HepG2 (cell line): ENCODE measurements around the gene PMFBP1. TPM values are rescaled to one million over a fixed set of nuclear protein-coding genes. Genes with fewer than 3 reads are reported as not detected.
A peak's percentile ranks its signal among the peaks of the same experiment; 100 is the strongest.

Experiments
- BCLAF1 ChIP-seq: fragments of 450-650 bp; IDR thresholded peaks from 2 replicates; pipeline ENCODE4 v1.6.1; 2017; ENCODE audit warnings: mild to moderate bottlenecking
- CBFB ChIP-seq: sonication (generic); formaldehyde crosslinking; IDR thresholded peaks from 2 replicates; pipeline ENCODE4 v1.4.0; 2020; ENCODE audit warnings: missing genetic modification reagents
- CHD2 ChIP-seq: IDR thresholded peaks from 2 replicates; pipeline ENCODE4 v1.6.1; 2011; ENCODE audit warnings: low read depth, low read length, improper control_type of control experiment
- ERF ChIP-seq: IDR thresholded peaks from 2 replicates; pipeline ENCODE4 v1.6.1; 2018; ENCODE audit warnings: missing biosample characterization, missing genetic modification reagents
- IRF2 ChIP-seq: IDR thresholded peaks from 2 replicates; pipeline ENCODE4 v1.6.1; 2018; ENCODE audit warnings: missing genetic modification reagents, missing compliant biosample characterization
- MXD4 ChIP-seq: IDR thresholded peaks from 2 replicates; pipeline ENCODE4 v1.6.1; 2016; ENCODE audit warnings: mild to moderate bottlenecking, missing biosample characterization, missing genetic modification reagents
- NFIB ChIP-seq: sonication (generic); formaldehyde crosslinking; IDR thresholded peaks from 2 replicates; pipeline ENCODE4 v1.9.0; 2021; ENCODE audit warnings: missing genetic modification reagents, mild to moderate bottlenecking, borderline replicate concordance
- SMAD9 ChIP-seq: sonication (generic); formaldehyde crosslinking; IDR thresholded peaks from 2 replicates; pipeline ENCODE4 v1.5.1; 2020; ENCODE audit warnings: mild to moderate bottlenecking, missing genetic modification reagents
- SP2 ChIP-seq: sonication (generic); formaldehyde crosslinking; IDR thresholded peaks from 2 replicates; pipeline ENCODE4 v1.5.1; 2020; ENCODE audit warnings: mild to moderate bottlenecking, missing genetic modification reagents
- ZNF10 ChIP-seq: sonication (generic); formaldehyde crosslinking; IDR thresholded peaks from 2 replicates; pipeline ENCODE4 v1.4.0; 2020; ENCODE audit warnings: mild to moderate bottlenecking, low read depth, missing genetic modification reagents, borderline replicate concordance
- ZNF142 ChIP-seq: sonication (generic); formaldehyde crosslinking; IDR thresholded peaks from 2 replicates; pipeline ENCODE4 v1.4.0; 2020; ENCODE audit warnings: missing genetic modification reagents
- ZNF234 ChIP-seq: sonication (generic); formaldehyde crosslinking; conservative IDR thresholded peaks from 2 replicates; pipeline ENCODE4 v1.5.1; 2020; ENCODE audit warnings: mild to moderate bottlenecking, missing genetic modification reagents
- ZNF260 ChIP-seq: sonication (generic); formaldehyde crosslinking; IDR thresholded peaks from 2 replicates; pipeline ENCODE4 v1.4.0; 2020; ENCODE audit warnings: missing genetic modification reagents, low read depth, mild to moderate bottlenecking, borderline replicate concordance
- ZNF280D ChIP-seq: sonication (generic); formaldehyde crosslinking; IDR thresholded peaks from 2 replicates; pipeline ENCODE4 v1.5.1; 2020; ENCODE audit warnings: mild to moderate bottlenecking, missing genetic modification reagents
- ZNF382 ChIP-seq: sonication (generic); formaldehyde crosslinking; IDR thresholded peaks from 2 replicates; pipeline ENCODE4 v1.5.0; 2020; ENCODE audit warnings: missing genetic modification reagents, mild to moderate bottlenecking, borderline replicate concordance
- ZNF44 ChIP-seq: sonication (generic); formaldehyde crosslinking; IDR thresholded peaks from 2 replicates; pipeline ENCODE4 v1.5.1; 2020; ENCODE audit warnings: mild to moderate bottlenecking, missing genetic modification reagents
- ZNF552 ChIP-seq: sonication (generic); formaldehyde crosslinking; IDR thresholded peaks from 2 replicates; pipeline ENCODE4 v1.9.0; 2022; ENCODE audit warnings: missing genetic modification reagents, mild to moderate bottlenecking, borderline replicate concordance
- polyA plus RNA-seq, 8 experiments: library from polyadenylated mRNA; depleted of rRNA in 3 of 8; stranded (reverse) in 7 of 8; unstranded in 1 of 8; fragments of >200 nt; fragmentation: Illumina TruSeq in 4 of 8; extraction: Trizol in 4 of 8; gene quantifications; 2 replicates each; pipeline versions ENCODE4 v1.2.1 to v1.2.3, GENCODE V29; 2011 to 2016; ENCODE audit warnings: low read depth in 4 of 8, missing spikeins in 1 of 8, mixed read lengths in 1 of 8; ENCODE audit not compliant: insufficient read depth in 1 of 8
- total RNA-seq, 5 experiments: library from RNA; depleted of rRNA; stranded (reverse); fragments of >200 nt; fragmentation: Illumina TruSeq; extraction: Trizol; gene quantifications; 2 replicates each; pipeline ENCODE4 v1.2.3, GENCODE V29; 2016; ENCODE audit warnings: low read depth in 1 of 5

The PMFBP1 gene
- total and polyA plus RNA-seq, 2 of the 13 experiments (the other 11 are each of a cell fraction or from before 2014, with no cell fraction given) = 1.9 to 3.8 TPM

GRCh38 chr16:72093448-72094265, 78.3 kb downstream of the PMFBP1 start, which contains the start of the genes DHX38 and TXNL4B (continued):
- TF ChIP-seq ZNF142 (CRISPR knock-in tag) (peak; percentile 84; the same call in 1 of the 2 replicates), NFIB (CRISPR knock-in tag) (no peak), ZNF280D (0 out of 2 replicates have a peak, but pooled peaks have one; percentile 47), ZNF44 (CRISPR knock-in tag) (no peak), SMAD9 (CRISPR knock-in tag) (no peak), ZNF234 (CRISPR knock-in tag) (no peak), MXD4 (peak; percentile 89), ZNF10 (CRISPR knock-in tag) (no peak), CHD2 (no peak; the same call in 1 of the 2 replicates), BCLAF1 (no peak), SP2 (CRISPR knock-in tag) (peak; percentile 96), IRF2 (CRISPR knock-in tag) (peak; percentile 85), ZNF382 (no peak), ZNF260 (CRISPR knock-in tag) (0 out of 2 replicates have a peak, but pooled peaks have one; percentile 26), ZNF552 (CRISPR knock-in tag) (no peak; the same call in 1 of the 2 replicates), ERF (CRISPR knock-in tag) (peak; percentile 68), CBFB (CRISPR knock-in tag) (no peak; the same call in 1 of the 2 replicates)
